Esophagus squamous epithelium (tissue), 4 donors: Measurements from ENCODE around the gene CT47C1.

Experiments used
- POLR2A ChIP-seq, 4 donors: fragments of 450-650 bp; IDR thresholded peaks; one replicate each; pipeline ENCODE4 v1.6.1; 2017; ENCODE audit warnings: antibody characterized with exemption in 4 of 4, mild to moderate bottlenecking in 4 of 4, moderate library complexity in 3 of 4
- TF ChIP-seq, protein P1 (sequence below), 6 experiments: fragments of 450-650 bp in 4 of 6; fragments of 200-600 bp in 2 of 6; sonication (generic) in 2 of 6; IDR thresholded peaks; one replicate each; pipeline ENCODE4 v1.5.1; 2016 to 2019; ENCODE audit warnings: antibody characterized with exemption in 6 of 6, mild to moderate bottlenecking in 4 of 6, moderate library complexity in 4 of 6

DNA sequence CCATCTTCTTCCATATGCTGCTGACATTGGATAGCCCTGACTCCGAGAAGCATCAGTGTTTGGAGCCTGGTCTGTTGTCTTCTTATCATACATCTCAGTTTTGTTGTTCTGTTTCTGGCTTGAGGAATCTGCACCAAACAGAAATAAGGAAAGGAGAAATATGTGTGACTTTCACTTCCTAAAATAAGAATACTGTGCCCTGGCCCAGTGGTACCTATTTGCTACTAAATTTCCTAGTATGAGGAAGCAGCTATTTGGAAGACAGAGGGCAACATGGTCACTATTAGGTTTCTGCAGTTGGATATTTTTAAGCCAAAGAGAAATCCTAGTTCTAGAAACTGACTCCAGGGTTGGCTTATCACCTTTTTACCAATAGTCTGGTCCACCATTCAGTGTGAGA, 16.8 kb downstream of the CT47C1 start:
- TF ChIP-seq, protein P1, sequence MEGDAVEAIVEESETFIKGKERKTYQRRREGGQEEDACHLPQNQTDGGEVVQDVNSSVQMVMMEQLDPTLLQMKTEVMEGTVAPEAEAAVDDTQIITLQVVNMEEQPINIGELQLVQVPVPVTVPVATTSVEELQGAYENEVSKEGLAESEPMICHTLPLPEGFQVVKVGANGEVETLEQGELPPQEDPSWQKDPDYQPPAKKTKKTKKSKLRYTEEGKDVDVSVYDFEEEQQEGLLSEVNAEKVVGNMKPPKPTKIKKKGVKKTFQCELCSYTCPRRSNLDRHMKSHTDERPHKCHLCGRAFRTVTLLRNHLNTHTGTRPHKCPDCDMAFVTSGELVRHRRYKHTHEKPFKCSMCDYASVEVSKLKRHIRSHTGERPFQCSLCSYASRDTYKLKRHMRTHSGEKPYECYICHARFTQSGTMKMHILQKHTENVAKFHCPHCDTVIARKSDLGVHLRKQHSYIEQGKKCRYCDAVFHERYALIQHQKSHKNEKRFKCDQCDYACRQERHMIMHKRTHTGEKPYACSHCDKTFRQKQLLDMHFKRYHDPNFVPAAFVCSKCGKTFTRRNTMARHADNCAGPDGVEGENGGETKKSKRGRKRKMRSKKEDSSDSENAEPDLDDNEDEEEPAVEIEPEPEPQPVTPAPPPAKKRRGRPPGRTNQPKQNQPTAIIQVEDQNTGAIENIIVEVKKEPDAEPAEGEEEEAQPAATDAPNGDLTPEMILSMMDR (IDR thresholded peaks at IDR 0.05) = no peak
- TF ChIP-seq POLR2A (IDR thresholded peaks at IDR 0.05) = no peak
